Smooth muscle cell (in vitro differentiated cells): Measurements from ENCODE around the gene HSF5. TPM values are rescaled to one million over a fixed set of nuclear protein-coding genes. Genes with fewer than 3 reads are reported as not detected.

Source experiments
- DNase-seq: peaks from one replicate; lab custom pipeline; 2025; ENCODE audit not compliant: unreplicated experiment; lab: John Stamatoyannopoulos, UW
- H2AFZ ChIP-seq: fragments of 200-600 bp; sonication (generic); 2 replicates; pipeline ENCODE4 v1.6.0; 2016; ENCODE audit warnings: antibody characterized with exemption, low read depth, mild to moderate bottlenecking
- H3F3A ChIP-seq: fragments of 200-600 bp; sonication (generic); 2 replicates; pipeline ENCODE4 v1.6.0; 2017; ENCODE audit warnings: antibody characterized with exemption, low read depth
- H3K27ac ChIP-seq: fragments of 200-600 bp; sonication (generic); 2 replicates; pipeline ENCODE4 v1.5.1; 2016; ENCODE audit warnings: low read depth, mild to moderate bottlenecking
- H3K27me3 ChIP-seq: fragments of 200-600 bp; sonication (generic); 2 replicates; pipeline ENCODE4 v1.6.1; 2016; ENCODE audit warnings: low read depth, mild to moderate bottlenecking
- H3K36me3 ChIP-seq: fragments of 200-600 bp; sonication (generic); 2 replicates; pipeline ENCODE4 v1.5.1; 2016; ENCODE audit warnings: low read depth
- H3K4me1 ChIP-seq: fragments of 200-600 bp; sonication (generic); 2 replicates; pipeline ENCODE4 v1.5.1; 2016; ENCODE audit warnings: low read depth
- H3K4me2 ChIP-seq: fragments of 200-600 bp; sonication (generic); 2 replicates; pipeline ENCODE4 v1.6.0; 2016; ENCODE audit warnings: mild to moderate bottlenecking
- H3K4me3 ChIP-seq: fragments of 200-600 bp; sonication (generic); 2 replicates; pipeline ENCODE4 v1.5.1; 2016; ENCODE audit warnings: mild to moderate bottlenecking
- H3K79me2 ChIP-seq: fragments of 200-600 bp; sonication (generic); 2 replicates; pipeline ENCODE4 v1.6.0; 2016; ENCODE audit warnings: low read depth, mild to moderate bottlenecking
- H3K9ac ChIP-seq: fragments of 200-600 bp; sonication (generic); 2 replicates; pipeline ENCODE4 v1.6.0; 2016; ENCODE audit warnings: low read depth
- H3K9me3 ChIP-seq: fragments of 200-600 bp; sonication (generic); replicated peaks from 2 replicates; pipeline ENCODE4 v1.5.1; 2016; ENCODE audit warnings: low read depth
- H4K20me1 ChIP-seq: fragments of 200-600 bp; sonication (generic); 2 replicates; pipeline ENCODE4 v1.6.0; 2016; ENCODE audit warnings: low read depth
- WGBS: methylation state at CpG from one replicate; pipeline ENCODE4 v1.1.7; 2016; ENCODE audit warnings: low lambda C conversion rate; 5-methylcytosine and 5-hydroxymethylcytosine counted together
- polyA plus RNA-seq: library from polyadenylated mRNA; unstranded; fragments of >200 nt; fragmentation: Nextera tagmentation; extraction: Ambion mirVana; gene quantifications from 2 replicates; pipeline ENCODE4 v1.2.1, GENCODE V29; 2016
- total RNA-seq: library from RNA; depleted of rRNA; stranded (reverse); fragments of >200 nt; gene quantifications from 2 replicates; pipeline ENCODE4 v1.2.3, GENCODE V29; 2014
- TF ChIP-seq, protein P1 (sequence below): fragments of 200-600 bp; sonication (generic); IDR thresholded peaks from 2 replicates; pipeline ENCODE4 v1.5.1; 2017; ENCODE audit warnings: borderline replicate concordance, mild to moderate bottlenecking, antibody characterized with exemption; ENCODE audit not compliant: insufficient read depth, poor library complexity, severe bottlenecking

The HSF5 gene
- total and polyA plus RNA-seq, 2 experiments from 2014 or later, result not detected

GRCh38 chr17:58475985-58476384 lies 12.2 kb downstream of the HSF5 start:
- Histone ChIP-seq H3K27me3 (peaks cover 3% of the 10 kb centered on the region), H4K20me1 (no peaks in the 10 kb centered on the region)

DNA sequence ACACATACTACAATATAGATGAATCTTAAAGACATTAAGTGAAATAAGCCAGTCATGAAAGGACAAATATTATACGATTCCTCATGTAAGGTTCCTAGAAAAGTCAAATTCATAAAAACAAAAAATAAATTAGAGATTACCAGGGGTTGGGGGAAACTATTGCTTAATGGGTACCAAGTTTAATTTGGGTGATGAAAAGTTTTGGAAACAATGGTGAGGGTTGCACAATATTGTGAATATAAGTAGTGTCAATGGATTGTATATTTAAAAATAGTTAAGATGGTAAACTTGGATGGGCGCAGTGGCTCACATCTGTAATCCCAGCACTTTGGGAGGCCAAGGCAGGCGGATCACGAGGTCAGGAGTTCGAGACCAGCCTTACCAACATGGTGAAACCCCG lies 17.9 kb downstream of the HSF5 start:
- Histone ChIP-seq H3K36me3 (no peaks in the 10 kb centered on the region), H3F3A (no peaks in the 10 kb centered on the region), H3K4me2 (no peak overlapping the region), H3K79me2 (no peaks in the 10 kb centered on the region), H3K4me1 (no peaks in the 10 kb centered on the region), H3K9me3 (no peaks in the 10 kb centered on the region), H2AFZ (no peak overlapping the region), H3K27me3 (peaks cover 49% of the 10 kb centered on the region), H3K27ac (no peak overlapping the region), H3K4me3 (no peak overlapping the region), H4K20me1 (no peaks in the 10 kb centered on the region), H3K9ac (no peak overlapping the region)
- WGBS, result 91% methylated on average over 6 of the region's 6 CpGs
- TF ChIP-seq, protein P1, sequence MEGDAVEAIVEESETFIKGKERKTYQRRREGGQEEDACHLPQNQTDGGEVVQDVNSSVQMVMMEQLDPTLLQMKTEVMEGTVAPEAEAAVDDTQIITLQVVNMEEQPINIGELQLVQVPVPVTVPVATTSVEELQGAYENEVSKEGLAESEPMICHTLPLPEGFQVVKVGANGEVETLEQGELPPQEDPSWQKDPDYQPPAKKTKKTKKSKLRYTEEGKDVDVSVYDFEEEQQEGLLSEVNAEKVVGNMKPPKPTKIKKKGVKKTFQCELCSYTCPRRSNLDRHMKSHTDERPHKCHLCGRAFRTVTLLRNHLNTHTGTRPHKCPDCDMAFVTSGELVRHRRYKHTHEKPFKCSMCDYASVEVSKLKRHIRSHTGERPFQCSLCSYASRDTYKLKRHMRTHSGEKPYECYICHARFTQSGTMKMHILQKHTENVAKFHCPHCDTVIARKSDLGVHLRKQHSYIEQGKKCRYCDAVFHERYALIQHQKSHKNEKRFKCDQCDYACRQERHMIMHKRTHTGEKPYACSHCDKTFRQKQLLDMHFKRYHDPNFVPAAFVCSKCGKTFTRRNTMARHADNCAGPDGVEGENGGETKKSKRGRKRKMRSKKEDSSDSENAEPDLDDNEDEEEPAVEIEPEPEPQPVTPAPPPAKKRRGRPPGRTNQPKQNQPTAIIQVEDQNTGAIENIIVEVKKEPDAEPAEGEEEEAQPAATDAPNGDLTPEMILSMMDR, result no peak
- DNase-seq, result no peak

More at GRCh38 chr17:58475985-58476384, 12.2 kb downstream of the HSF5 start:
- no peak overlapping the region for H3K4me3 ChIP-seq
- TF ChIP-seq, protein P1, result no peak
- no peaks in the 10 kb centered on the region for H3K79me2 ChIP-seq
- H3F3A ChIP-seq, result no peaks in the 10 kb centered on the region
- H2AFZ ChIP-seq, result no peak overlapping the region
- no peaks in the 10 kb centered on the region for H3K4me1 ChIP-seq
- H3K27ac ChIP-seq, result no peak overlapping the region
- DNase-seq, result no peak
- H3K4me2 ChIP-seq, result no peak overlapping the region
- no peak overlapping the region for H3K9ac ChIP-seq
- no peaks in the 10 kb centered on the region for H3K9me3 ChIP-seq
- no peaks in the 10 kb centered on the region for H3K36me3 ChIP-seq

- H3K79me2 ChIP-seq, result no peaks in the 10 kb centered on the region
- H2AFZ ChIP-seq, result no peak overlapping the region
- no peaks in the 10 kb centered on the region for H4K20me1 ChIP-seq
- TF ChIP-seq, protein P1, result no peak
- no peaks in the 10 kb centered on the region for H3K4me1 ChIP-seq
- 76% methylated on average over 3 of the region's 3 CpGs for WGBS
- H3K27me3 ChIP-seq, result peaks cover 60% of the 10 kb centered on the region
- H3K27ac ChIP-seq, result no peak overlapping the region
- no peaks in the 10 kb centered on the region for H3F3A ChIP-seq
- H3K9ac ChIP-seq, result no peak overlapping the region
- no peak for DNase-seq
- H3K9me3 ChIP-seq, result no peaks in the 10 kb centered on the region
- no peak overlapping the region for H3K4me3 ChIP-seq
- H3K4me2 ChIP-seq, result no peak overlapping the region
- no peaks in the 10 kb centered on the region for H3K36me3 ChIP-seq
Measured at GRCh38 chr17:58468944-58469343, 19.3 kb downstream of the HSF5 start.

DNA sequence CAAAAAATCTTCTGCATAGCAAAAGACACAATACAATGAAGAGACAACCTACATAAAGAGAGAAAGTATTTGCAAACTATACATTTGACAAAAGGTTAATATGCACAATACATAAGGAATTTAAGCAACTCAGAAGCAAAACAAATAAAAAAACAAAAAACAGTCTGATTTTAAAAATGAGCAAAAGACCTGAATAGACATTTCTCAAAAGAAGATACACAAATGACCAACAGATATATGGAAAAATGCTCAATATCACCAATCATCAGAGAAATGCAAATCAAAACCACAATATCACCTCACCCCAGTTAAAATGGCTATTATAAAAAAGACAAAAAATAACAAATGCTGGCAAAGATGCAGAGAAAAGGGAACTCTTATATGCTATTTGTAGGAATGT lies 32.7 kb downstream of the HSF5 start:
- no peak overlapping the region for H3K4me2 ChIP-seq
- H3K79me2 ChIP-seq, result no peaks in the 10 kb centered on the region
- no peaks in the 10 kb centered on the region for H3F3A ChIP-seq
- H4K20me1 ChIP-seq, result no peaks in the 10 kb centered on the region
- H3K4me3 ChIP-seq, result no peak overlapping the region
- H2AFZ ChIP-seq, result no peak overlapping the region
- no peak overlapping the region for H3K9ac ChIP-seq
- H3K36me3 ChIP-seq, result no peaks in the 10 kb centered on the region
- TF ChIP-seq, protein P1, result no peak
- DNase-seq, result no peak
- H3K27me3 ChIP-seq, result no peaks in the 10 kb centered on the region
- no peak overlapping the region for H3K27ac ChIP-seq
- no peaks in the 10 kb centered on the region for H3K9me3 ChIP-seq
- no peaks in the 10 kb centered on the region for H3K4me1 ChIP-seq
